Colonic mucosa (tissue), 4 donors: Measurements from ENCODE around the gene SYAP1. TPM values are rescaled to one million over a fixed set of nuclear protein-coding genes. Genes with fewer than 3 reads are reported as not detected.

Experiments
- DNase-seq: peaks from one replicate; pipeline ENCODE4 v3.0.0-alpha.2; 2020
- H3K27ac ChIP-seq: fragments of 200-600 bp; one replicate; pipeline ENCODE4 v1.8.0; 2021
- H3K27me3 ChIP-seq: fragments of 200-600 bp; one replicate; pipeline ENCODE4 v1.8.0; 2021
- H3K36me3 ChIP-seq: fragments of 200-600 bp; one replicate; pipeline ENCODE4 v1.8.0; 2021
- H3K4me1 ChIP-seq: fragments of 200-600 bp; one replicate; pipeline ENCODE4 v1.8.0; 2021; ENCODE audit warnings: mild to moderate bottlenecking
- H3K4me3 ChIP-seq: fragments of 200-600 bp; one replicate; pipeline ENCODE4 v1.8.0; 2021
- H3K9ac ChIP-seq, 2 donors: one replicate each; pipeline ENCODE4 v1.7.0; 2013; ENCODE audit warnings: control low read depth in 2 of 2, low read depth in 2 of 2, low read length in 2 of 2
- H3K9me3 ChIP-seq: fragments of 200-600 bp; one replicate; pipeline ENCODE4 v1.8.0; 2021
- intact Hi-C: fragments of 100-400 bp; cut with DNase I; formaldehyde crosslinking; loops from one replicate; pipeline ENCODE4 v1.14.1; 2022
- total RNA-seq, 2 donors: library from RNA; stranded (reverse); fragmentation: NEBNext Ultra II Directional in 1 of 2; extraction: Animal tissue kit (Norgen Biotek cat#: 25700) in 1 of 2; gene quantifications; one replicate each; pipeline ENCODE4 v1.2.1, GENCODE V29; 2021
- TF ChIP-seq, protein P1 (sequence below): fragments of 200-600 bp; IDR thresholded peaks from one replicate; pipeline ENCODE4 v1.8.0; 2022; ENCODE audit warnings: antibody characterized with exemption, mild to moderate bottlenecking
- donor health status: healthy.
- donor health status: DM: no; HTN: no; CAD: no.
- donor health status: DM: no; HTN: no; CAD: no.

Gene SYAP1, protein sequence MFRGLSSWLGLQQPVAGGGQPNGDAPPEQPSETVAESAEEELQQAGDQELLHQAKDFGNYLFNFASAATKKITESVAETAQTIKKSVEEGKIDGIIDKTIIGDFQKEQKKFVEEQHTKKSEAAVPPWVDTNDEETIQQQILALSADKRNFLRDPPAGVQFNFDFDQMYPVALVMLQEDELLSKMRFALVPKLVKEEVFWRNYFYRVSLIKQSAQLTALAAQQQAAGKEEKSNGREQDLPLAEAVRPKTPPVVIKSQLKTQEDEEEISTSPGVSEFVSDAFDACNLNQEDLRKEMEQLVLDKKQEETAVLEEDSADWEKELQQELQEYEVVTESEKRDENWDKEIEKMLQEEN
- total RNA-seq, result 10 to 100 TPM; 45.8 to 63.5 TPM

DNA sequence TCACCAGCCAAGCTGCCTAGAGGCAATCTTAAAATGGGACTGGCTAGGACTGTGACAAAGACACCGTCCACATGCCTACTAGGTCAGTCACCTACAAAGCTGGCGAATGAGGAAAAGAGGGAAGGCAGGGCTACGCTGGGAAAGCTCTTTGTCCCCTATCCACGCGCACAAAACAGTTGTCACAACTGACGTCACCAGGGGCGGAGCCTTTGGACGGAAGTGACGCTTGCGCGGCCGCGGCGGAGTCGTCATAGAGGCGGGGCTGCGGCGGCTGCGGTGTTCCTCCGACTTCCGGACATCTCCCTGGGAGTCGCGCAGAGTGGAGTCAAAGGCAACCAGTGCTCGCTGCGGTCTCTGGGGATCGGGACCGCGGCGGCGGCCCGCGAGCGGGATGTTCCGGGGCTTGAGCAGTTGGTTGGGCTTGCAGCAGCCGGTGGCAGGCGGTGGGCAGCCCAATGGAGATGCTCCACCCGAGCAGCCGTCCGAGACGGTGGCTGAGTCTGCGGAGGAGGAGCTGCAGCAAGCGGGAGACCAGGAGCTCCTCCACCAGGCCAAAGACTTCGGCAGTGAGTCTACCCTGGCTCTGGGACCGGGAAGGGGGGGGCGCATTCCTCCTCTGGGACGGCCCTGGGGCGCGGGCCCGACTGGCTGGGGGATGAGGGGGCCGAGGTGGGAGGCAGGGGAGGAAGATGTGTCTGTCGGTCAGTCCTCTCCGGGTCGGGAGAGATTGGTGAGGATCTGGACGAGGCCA is at the start of gene SYAP1:
Gene SYAP1 (plus strand): TSS at position 279 of the 751 bp plus-strand sequence. CDS start 113 bp downstream, at position 392.
- no peaks in the 10 kb centered on the region for H3K9me3 ChIP-seq
- TF ChIP-seq, protein P1, sequence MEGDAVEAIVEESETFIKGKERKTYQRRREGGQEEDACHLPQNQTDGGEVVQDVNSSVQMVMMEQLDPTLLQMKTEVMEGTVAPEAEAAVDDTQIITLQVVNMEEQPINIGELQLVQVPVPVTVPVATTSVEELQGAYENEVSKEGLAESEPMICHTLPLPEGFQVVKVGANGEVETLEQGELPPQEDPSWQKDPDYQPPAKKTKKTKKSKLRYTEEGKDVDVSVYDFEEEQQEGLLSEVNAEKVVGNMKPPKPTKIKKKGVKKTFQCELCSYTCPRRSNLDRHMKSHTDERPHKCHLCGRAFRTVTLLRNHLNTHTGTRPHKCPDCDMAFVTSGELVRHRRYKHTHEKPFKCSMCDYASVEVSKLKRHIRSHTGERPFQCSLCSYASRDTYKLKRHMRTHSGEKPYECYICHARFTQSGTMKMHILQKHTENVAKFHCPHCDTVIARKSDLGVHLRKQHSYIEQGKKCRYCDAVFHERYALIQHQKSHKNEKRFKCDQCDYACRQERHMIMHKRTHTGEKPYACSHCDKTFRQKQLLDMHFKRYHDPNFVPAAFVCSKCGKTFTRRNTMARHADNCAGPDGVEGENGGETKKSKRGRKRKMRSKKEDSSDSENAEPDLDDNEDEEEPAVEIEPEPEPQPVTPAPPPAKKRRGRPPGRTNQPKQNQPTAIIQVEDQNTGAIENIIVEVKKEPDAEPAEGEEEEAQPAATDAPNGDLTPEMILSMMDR, result no peak
- peak within 1 kb of the TSS; percentile 56 to 90 for H3K9ac ChIP-seq
- DNase-seq, result peak; percentile 99
- peak within 1 kb of the TSS; percentile 82 for H3K4me3 ChIP-seq
- intact Hi-C loops, result loop anchor here (10.0 kb wide), 1 partner anchor 65 kb away; the partner anchor contains the start of gene TXLNG
- no peaks in the 10 kb centered on the region for H3K4me1 ChIP-seq
- H3K36me3 ChIP-seq, result no peaks in the 10 kb centered on the region
- peak within 1 kb of the TSS; percentile 95 for H3K27ac ChIP-seq
- H3K27me3 ChIP-seq, result no peaks in the 10 kb centered on the region

DNA sequence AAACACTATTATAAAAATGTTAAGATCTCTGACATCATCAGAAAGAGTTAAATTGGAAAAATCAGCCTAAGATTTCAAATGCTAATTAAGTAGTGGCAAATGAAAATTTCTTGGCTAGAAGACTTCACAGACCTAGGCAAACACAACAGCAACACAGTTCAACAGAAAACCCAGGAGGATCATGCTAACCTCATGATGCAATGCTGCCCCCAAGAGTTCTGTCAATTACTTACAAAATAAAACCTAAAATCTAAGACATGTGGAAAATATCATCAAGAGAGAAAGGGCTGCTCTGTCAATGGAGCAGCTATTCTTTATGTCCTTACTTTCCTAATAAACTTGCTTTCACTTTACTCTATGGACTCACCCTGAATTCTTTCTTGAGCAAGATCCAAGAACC is 48.4 kb upstream of the SYAP1 start:
- no peaks in the 10 kb centered on the region for H3K4me1 ChIP-seq
- H3K9ac ChIP-seq, result no peak overlapping the region
- no peak for DNase-seq
- intact Hi-C loops, result no loop called here
- TF ChIP-seq, protein P1, result peak; percentile 15
- H3K27ac ChIP-seq, result no peak overlapping the region
- peaks cover 6% of the 10 kb centered on the region for H3K27me3 ChIP-seq
- H3K9me3 ChIP-seq, result no peaks in the 10 kb centered on the region
- no peaks in the 10 kb centered on the region for H3K36me3 ChIP-seq
- H3K4me3 ChIP-seq, result no peak overlapping the region

DNA sequence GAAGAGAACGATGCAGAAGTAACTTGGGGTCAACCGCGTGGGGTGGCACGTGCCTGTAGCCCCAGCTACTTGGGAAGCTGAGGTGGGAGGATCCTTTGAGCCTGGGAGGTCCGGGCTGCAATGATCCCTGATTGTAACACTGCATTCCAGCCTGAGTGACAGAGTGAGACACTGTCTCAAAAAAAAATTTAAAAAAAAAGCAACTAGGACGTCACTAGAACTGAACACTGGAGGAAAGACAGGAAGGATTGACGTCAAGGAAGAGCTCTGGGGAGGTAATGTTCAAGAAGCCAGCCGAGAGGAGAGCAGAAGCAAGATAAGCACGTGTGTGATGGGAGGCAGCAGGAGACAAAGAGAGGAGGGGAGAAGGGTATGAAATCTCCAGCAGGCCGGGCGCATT is 40.7 kb upstream of the SYAP1 start:
- no peak for DNase-seq
- peaks cover 5% of the 10 kb centered on the region for H3K27me3 ChIP-seq
- intact Hi-C loops, result no loop called here
- H3K9ac ChIP-seq, result no peak overlapping the region
- H3K36me3 ChIP-seq, result no peaks in the 10 kb centered on the region
- H3K9me3 ChIP-seq, result no peaks in the 10 kb centered on the region
- TF ChIP-seq, protein P1, result no peak
- no peak overlapping the region for H3K4me3 ChIP-seq
- H3K27ac ChIP-seq, result no peak overlapping the region
- no peaks in the 10 kb centered on the region for H3K4me1 ChIP-seq

DNA sequence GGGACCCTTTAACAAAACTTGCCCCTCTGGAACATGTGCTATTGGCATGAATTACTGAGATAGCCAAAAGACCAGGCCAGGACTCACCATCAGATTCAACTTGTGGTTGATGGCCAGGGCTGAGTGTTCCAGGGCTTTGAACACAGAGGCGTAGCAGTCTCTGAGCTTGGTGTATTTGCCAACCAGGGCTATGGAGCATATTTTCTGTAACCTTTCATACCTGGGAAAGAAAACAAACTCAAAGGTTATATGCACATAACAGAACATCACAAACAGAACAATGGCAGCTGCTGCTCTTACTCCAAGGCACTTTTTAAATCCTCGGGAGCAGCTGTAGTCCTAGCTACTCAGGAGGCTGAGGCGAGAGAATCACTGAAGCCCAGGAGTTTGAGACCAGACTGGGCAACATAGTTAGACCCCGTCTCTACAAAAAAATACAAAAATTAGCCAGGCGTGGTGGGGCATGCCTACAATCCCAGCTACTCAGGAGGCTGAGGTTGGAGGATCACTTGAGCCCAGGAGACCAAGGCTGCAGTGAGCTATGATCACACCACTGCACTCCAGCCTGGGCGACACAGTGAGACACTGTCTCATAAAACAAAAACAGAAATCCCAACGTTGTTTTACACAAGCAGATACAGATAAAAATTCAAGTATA is 36.3 kb upstream of the SYAP1 start:
- Histone ChIP-seq H3K9me3 (no peaks in the 10 kb centered on the region), H3K27me3 (no peaks in the 10 kb centered on the region), H3K9ac (no peak overlapping the region), H3K36me3 (no peaks in the 10 kb centered on the region), H3K27ac (no peak overlapping the region), H3K4me1 (no peaks in the 10 kb centered on the region), H3K4me3 (no peak overlapping the region)
- DNase-seq, result no peak
- intact Hi-C loops, result no loop called here
- TF ChIP-seq, protein P1, result no peak

DNA sequence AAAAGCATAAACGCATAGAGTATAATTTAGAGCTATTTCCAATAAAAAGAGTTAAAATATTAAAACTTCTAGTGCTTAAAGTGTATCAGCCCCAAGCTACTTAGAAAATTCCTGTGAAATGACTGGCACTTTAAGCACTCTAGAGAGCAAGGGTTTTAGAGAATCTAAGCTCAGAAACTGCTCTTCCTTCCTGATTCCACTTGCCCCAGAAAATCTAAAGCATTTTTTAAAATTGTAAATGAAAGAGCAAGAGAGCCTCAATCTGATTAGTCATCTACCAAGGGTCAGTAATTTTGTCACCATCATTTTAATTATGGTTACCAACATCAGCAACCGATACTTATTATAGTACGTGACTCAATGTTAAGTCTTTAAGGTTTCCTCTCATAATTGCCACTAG is 31.9 kb upstream of the SYAP1 start:
- H3K27ac ChIP-seq, result no peak overlapping the region
- TF ChIP-seq, protein P1, result no peak
- intact Hi-C loops, result no loop called here
- no peaks in the 10 kb centered on the region for H3K27me3 ChIP-seq
- H3K36me3 ChIP-seq, result no peaks in the 10 kb centered on the region
- H3K4me1 ChIP-seq, result no peaks in the 10 kb centered on the region
- DNase-seq, result no peak
- no peaks in the 10 kb centered on the region for H3K9me3 ChIP-seq
- H3K4me3 ChIP-seq, result no peak overlapping the region
- no peak overlapping the region for H3K9ac ChIP-seq
